HEK293T (cell line): ENCODE measurements around the gene SOX15.

Experiments
- CTCF ChIA-PET: fragments of 350-600 bp; formaldehyde crosslinking; extraction: SDS; loops from one replicate; lab custom pipeline; 2021; ENCODE audit warnings: antibody characterized with exemption, inconsistent platforms; lab: Yijun Ruan, JAX
- POLR2A ChIA-PET: fragments of 350-600 bp; formaldehyde crosslinking; extraction: SDS; loops from one replicate; lab custom pipeline; 2020; ENCODE audit warnings: antibody characterized with exemption, inconsistent platforms; lab: Yijun Ruan, JAX
- DNase-seq: peaks from one replicate; pipeline ENCODE4 v3.0.0; 2012; ENCODE audit warnings: mixed read lengths; ENCODE audit errors: extremely low spot score
- ARNT ChIP-seq: fragments of 450-650 bp; IDR thresholded peaks from 2 replicates; pipeline ENCODE4 v1.6.1; 2017; ENCODE audit warnings: mild to moderate bottlenecking
- BHLHE40 ChIP-seq: fragments of 450-650 bp; IDR thresholded peaks from 2 replicates; pipeline ENCODE4 v1.6.1; 2016; ENCODE audit warnings: mild to moderate bottlenecking, moderate library complexity, borderline replicate concordance
- CTBP1 ChIP-seq: fragments of 450-650 bp; IDR thresholded peaks from 2 replicates; pipeline ENCODE4 v1.6.1; 2016; ENCODE audit warnings: borderline replicate concordance
- ELF4 ChIP-seq: fragments of 450-650 bp; IDR thresholded peaks from 2 replicates; pipeline ENCODE4 v1.6.1; 2017; ENCODE audit warnings: antibody characterized with exemption
- FOXA1 ChIP-seq: fragments of 450-650 bp; IDR thresholded peaks from 2 replicates; pipeline ENCODE4 v1.6.1; 2016; ENCODE audit warnings: mild to moderate bottlenecking
- FOXK2 ChIP-seq: fragments of 450-650 bp; IDR thresholded peaks from 2 replicates; pipeline ENCODE4 v1.6.1; 2016; ENCODE audit warnings: mild to moderate bottlenecking
- FOXM1 ChIP-seq: fragments of 450-650 bp; IDR thresholded peaks from 2 replicates; pipeline ENCODE4 v1.6.1; 2017; ENCODE audit warnings: mild to moderate bottlenecking, borderline replicate concordance
- HDGF ChIP-seq: fragments of 450-650 bp; IDR thresholded peaks from 2 replicates; pipeline ENCODE4 v1.6.1; 2017; ENCODE audit warnings: antibody characterized with exemption, borderline replicate concordance
- L3MBTL2 ChIP-seq: fragments of 450-650 bp; conservative IDR thresholded peaks from 2 replicates; pipeline ENCODE4 v1.6.1; 2016; ENCODE audit warnings: mild to moderate bottlenecking
- LEF1 ChIP-seq: fragments of 450-650 bp; IDR thresholded peaks from 2 replicates; pipeline ENCODE4 v1.6.1; 2017; ENCODE audit warnings: mild to moderate bottlenecking, borderline replicate concordance
- NFRKB ChIP-seq: fragments of 450-650 bp; IDR thresholded peaks from 2 replicates; pipeline ENCODE4 v1.6.1; 2016; ENCODE audit warnings: mild to moderate bottlenecking, moderate library complexity
- SP1 ChIP-seq: fragments of 450-650 bp; IDR thresholded peaks from 2 replicates; pipeline ENCODE4 v1.6.1; 2017
- SUZ12 ChIP-seq: fragments of 450-650 bp; IDR thresholded peaks from 2 replicates; pipeline ENCODE4 v1.6.1; 2016; ENCODE audit warnings: mild to moderate bottlenecking
- TARDBP ChIP-seq: fragments of 450-650 bp; IDR thresholded peaks from 2 replicates; pipeline ENCODE4 v1.6.1; 2016
- ZNF384 ChIP-seq: fragments of 450-650 bp; IDR thresholded peaks from 2 replicates; pipeline ENCODE4 v1.6.1; 2016
- TF ChIP-seq, protein P1 (sequence below): fragments of 450-650 bp; IDR thresholded peaks from 2 replicates; pipeline ENCODE4 v1.6.1; 2016

Gene SOX15

DNA sequence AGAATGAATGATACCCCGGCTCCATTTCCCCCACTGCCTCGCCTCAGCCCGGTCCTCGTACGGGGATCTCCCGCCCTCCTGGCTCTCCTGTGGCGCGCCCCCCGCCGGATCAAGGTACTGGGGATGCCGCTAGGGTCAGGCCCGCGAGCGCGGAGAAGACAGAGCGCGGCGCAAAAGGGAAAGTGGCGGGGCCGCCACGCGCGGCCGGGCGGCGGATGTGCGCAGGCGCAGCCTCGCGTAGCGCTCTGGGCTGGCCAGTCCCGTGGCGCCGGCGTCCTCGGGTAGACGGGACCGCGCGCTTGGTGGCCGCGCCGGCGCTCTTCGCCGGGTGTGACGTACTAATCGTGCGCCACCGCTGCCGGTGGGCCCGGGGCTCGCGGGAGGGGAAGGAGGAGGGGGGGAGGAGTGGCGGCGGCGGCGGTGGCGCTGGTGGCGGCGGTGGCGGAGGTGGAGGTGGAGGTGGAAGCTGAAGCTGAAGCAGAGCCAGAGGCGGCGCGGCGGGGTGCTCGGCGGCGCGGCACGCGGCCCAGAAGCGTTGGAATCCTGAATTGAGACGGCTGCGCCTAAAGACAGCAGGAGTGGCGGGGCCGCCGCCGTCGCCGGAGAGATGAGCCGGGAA is 28.2 kb downstream of the SOX15 start, which contains the start of gene SENP3:
Gene SENP3 (plus strand): TSS at position 331 of the 619 bp plus-strand sequence. CDS start 1,158 bp downstream, outside the sequence.
- CTCF ChIA-PET: interaction anchor here (0.7 to 2.5 kb wide), 10 partner anchors 9 to 205 kb away, joined by 3 to 43 read pairs (median 6); partner anchors contain the start of gene TNFSF12
- no peak for TF ChIP-seq BHLHE40
- TF ChIP-seq L3MBTL2: peak; percentile 70
- peak; percentile 97 for DNase-seq
- POLR2A ChIA-PET: interaction anchor here (0.8 to 2.8 kb wide), 18 partner anchors 8 to 516 kb away, joined by 3 to 25 read pairs (median 6); partner anchors contain the start of genes CD68, FXR2, MPDU1 and SLC2A4

DNA sequence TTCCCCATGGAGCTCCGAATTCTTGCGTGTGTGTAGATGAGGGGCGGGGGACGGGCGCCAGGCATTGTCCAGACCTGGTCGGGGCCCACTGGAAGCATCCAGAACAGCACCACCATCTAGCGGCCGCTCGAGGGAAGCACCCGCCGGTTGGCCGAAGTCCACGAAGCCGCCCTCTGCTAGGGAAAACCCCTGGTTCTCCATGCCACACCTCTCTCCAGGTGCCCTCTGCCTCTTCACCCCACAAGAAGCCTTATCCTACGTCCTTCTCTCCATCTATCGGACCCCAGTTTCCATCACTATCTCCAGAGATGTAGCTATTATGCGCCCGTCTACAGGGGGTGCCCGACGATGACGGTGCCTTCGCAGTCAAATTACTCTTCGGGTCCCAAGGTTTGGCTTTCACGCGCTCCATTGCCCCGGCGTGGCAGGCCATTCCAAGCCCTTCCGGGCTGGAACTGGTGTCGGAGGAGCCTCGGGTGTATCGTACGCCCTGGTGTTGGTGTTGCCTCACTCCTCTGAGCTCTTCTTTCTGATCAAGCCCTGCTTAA is 28.8 kb downstream of the SOX15 start:
- no peak for TF ChIP-seq ELF4
- no peak; the same call in 1 of the 2 replicates for TF ChIP-seq CTBP1
- no peak for TF ChIP-seq FOXA1
- TF ChIP-seq ARNT: no peak
- peak; percentile 69 for TF ChIP-seq L3MBTL2
- ChIA-PET POLR2A (interaction anchor here (0.8 to 3.0 kb wide), 34 partner anchors 8 to 515 kb away, joined by 3 to 25 read pairs (median 4); partner anchors contain the start of genes CD68, FXR2, KCTD11 and MPDU1), CTCF (interaction anchor here (0.5 to 2.5 kb wide), 25 partner anchors 9 to 376 kb away, joined by 3 to 43 read pairs (median 5); partner anchors contain the start of genes FGF11, SLC2A4 and TNFSF12)
- peak; percentile 87 for DNase-seq

DNA sequence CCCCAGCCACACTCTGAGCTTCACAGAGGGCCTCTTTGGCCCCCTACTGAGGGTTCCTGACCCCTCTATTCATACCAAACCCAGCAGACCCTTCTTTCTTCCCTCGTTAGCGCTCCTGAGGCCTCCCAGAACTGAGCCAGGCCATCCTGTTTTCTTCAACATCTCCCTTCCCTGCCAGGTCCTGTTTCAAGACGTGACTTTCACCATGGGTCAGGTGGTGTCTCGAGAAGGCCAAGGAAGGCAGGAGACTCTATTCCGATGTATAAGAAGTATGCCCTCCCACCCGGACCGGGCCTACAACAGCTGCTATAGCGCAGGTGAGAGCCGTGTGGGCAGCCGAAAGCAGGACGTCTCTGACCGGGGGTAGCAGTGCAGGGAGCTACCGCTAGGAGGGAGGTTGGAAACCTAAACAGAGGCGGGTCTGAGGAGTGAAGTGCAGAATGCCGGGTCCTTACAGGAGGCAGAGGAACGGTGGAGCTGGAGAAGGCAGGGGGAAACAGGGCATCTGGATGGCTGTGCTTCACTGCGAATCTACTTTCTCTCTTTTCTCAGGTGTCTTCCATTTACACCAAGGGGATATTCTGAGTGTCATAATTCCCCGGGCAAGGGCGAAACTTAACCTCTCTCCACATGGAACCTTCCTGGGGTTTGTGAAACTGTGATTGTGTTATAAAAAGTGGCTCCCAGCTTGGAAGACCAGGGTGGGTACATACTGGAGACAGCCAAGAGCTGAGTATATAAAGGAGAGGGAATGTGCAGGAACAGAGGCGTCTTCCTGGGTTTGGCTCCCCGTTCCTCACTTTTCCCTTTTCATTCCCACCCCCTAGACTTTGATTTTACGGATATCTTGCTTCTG is 29.5 kb downstream of the SOX15 start:
- POLR2A ChIA-PET: interaction anchor here (0.8 to 3.0 kb wide), 34 partner anchors 9 to 515 kb away, joined by 3 to 25 read pairs (median 4); partner anchors contain the start of genes CD68, FXR2, KCTD11 and MPDU1
- TF ChIP-seq CTBP1: no peak
- no peak for TF ChIP-seq HDGF
- TF ChIP-seq ARNT: no peak
- TF ChIP-seq, protein P1, sequence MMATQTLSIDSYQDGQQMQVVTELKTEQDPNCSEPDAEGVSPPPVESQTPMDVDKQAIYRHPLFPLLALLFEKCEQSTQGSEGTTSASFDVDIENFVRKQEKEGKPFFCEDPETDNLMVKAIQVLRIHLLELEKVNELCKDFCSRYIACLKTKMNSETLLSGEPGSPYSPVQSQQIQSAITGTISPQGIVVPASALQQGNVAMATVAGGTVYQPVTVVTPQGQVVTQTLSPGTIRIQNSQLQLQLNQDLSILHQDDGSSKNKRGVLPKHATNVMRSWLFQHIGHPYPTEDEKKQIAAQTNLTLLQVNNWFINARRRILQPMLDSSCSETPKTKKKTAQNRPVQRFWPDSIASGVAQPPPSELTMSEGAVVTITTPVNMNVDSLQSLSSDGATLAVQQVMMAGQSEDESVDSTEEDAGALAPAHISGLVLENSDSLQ: no peak
- TF ChIP-seq NFRKB: no peak
- TF ChIP-seq FOXA1: no peak
- no peak for TF ChIP-seq FOXK2
- TF ChIP-seq ZNF384: no peak
- no peak for TF ChIP-seq LEF1
- TF ChIP-seq FOXM1: no peak
- TF ChIP-seq BHLHE40: no peak
- TF ChIP-seq TARDBP: no peak
- TF ChIP-seq ELF4: no peak
- TF ChIP-seq SP1: no peak
- CTCF ChIA-PET: interaction anchor here (0.5 to 2.5 kb wide), 26 partner anchors 8 to 375 kb away, joined by 3 to 43 read pairs (median 4); partner anchors contain the start of genes FGF11, SLC2A4 and TNFSF12
- peak; percentile 80 for DNase-seq

DNA sequence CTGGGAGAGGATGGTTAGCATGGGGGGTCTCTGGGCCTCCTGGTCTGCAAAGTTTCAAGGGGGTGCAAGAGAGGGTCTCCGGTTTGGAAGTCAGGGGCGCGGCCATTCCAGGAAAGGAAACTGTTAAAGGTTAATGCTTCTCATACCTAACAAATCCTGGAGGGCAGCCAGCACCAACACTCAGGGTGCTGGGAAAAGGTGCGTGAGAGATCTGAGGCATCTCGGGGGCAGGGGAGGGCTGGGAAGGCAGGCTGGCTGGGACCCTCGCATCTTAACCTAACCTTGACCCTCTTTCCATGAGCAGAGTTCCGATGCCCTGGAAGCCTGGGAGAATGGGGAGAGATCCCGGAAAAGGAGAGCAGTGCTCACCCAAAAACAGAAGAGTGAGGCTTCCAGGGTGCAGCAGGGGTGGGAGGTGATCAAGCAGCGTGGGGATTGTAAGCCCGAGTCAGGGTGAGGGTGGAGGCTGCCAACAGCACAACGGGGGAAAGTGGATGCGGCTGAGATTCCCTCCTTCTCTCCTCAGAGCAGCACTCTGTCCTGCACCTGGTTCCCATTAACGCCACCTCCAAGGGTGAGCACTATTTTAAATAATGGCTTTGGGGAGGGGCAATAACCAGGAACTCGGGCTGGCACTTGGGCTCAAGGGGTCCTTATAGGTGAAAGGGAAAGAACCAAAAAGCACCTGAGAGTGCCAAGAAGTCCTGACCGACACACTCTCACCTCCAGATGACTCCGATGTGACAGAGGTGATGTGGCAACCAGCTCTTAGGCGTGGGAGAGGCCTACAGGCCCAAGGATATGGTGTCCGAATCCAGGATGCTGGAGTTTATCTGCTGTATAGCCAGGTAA is 30.3 kb downstream of the SOX15 start:
- CTCF ChIA-PET: interaction anchor here (0.8 to 2.5 kb wide), 14 partner anchors 7 to 215 kb away, joined by 3 to 43 read pairs (median 6); partner anchors contain the start of genes FGF11 and TNFSF12
- POLR2A ChIA-PET: interaction anchor here (1.0 to 3.0 kb wide), 24 partner anchors 8 to 278 kb away, joined by 3 to 25 read pairs (median 6); partner anchors contain the start of genes FXR2, MPDU1, SLC2A4 and TMEM256
- DNase-seq: no peak

More for the DNA sequence above, 30.3 kb downstream of the SOX15 start:
- TF ChIP-seq L3MBTL2 (no peak), SUZ12 (no peak), FOXK2 (no peak), HDGF (no peak), FOXM1 (no peak), CTBP1 (no peak), ELF4 (no peak), TARDBP (no peak), LEF1 (no peak), FOXA1 (no peak), ARNT (no peak), BHLHE40 (no peak), ZNF384 (no peak), NFRKB (no peak), SP1 (no peak)
- TF ChIP-seq, protein P1: no peak
